Neural progenitor cell (in vitro differentiated cells): ENCODE results near the gene CA10. TPM values are rescaled to one million over a fixed set of nuclear protein-coding genes. Genes with fewer than 3 reads are reported as not detected.
A peak's percentile ranks its signal among the peaks of the same experiment; 100 is the strongest.

Experiments used
- DNase-seq: peaks from one replicate; pipeline ENCODE4 v3.0.0-alpha.2; 2016; ENCODE audit warnings: low spot score
- H2AFZ ChIP-seq: fragments of 200-600 bp; sonication (generic); replicated peaks from 2 replicates; pipeline ENCODE4 v1.6.1; 2016; ENCODE audit warnings: antibody characterized with exemption
- H3F3A ChIP-seq: fragments of 200-600 bp; sonication (generic); 2 replicates; pipeline ENCODE4 v1.6.1; 2016; ENCODE audit warnings: antibody characterized with exemption, low read depth
- H3K27ac ChIP-seq: fragments of 200-600 bp; sonication (generic); 2 replicates; pipeline ENCODE4 v1.5.1; 2016; ENCODE audit warnings: mild to moderate bottlenecking
- H3K27me3 ChIP-seq: fragments of 200-600 bp; sonication (generic); 2 replicates; pipeline ENCODE4 v1.6.1; 2016; ENCODE audit warnings: mild to moderate bottlenecking, moderate library complexity
- H3K36me3 ChIP-seq: fragments of 200-600 bp; sonication (generic); 2 replicates; pipeline ENCODE4 v1.5.1; 2016
- H3K4me1 ChIP-seq: fragments of 200-600 bp; sonication (generic); 2 replicates; pipeline ENCODE4 v1.6.1; 2016; ENCODE audit warnings: mixed run types
- H3K4me2 ChIP-seq: fragments of 200-600 bp; sonication (generic); 2 replicates; pipeline ENCODE4 v1.6.1; 2016
- H3K4me3 ChIP-seq: fragments of 200-600 bp; sonication (generic); 2 replicates; pipeline ENCODE4 v1.5.1; 2016
- H3K79me2 ChIP-seq: fragments of 200-600 bp; sonication (generic); 2 replicates; pipeline ENCODE4 v1.6.1; 2016; ENCODE audit warnings: low read depth
- H3K9ac ChIP-seq: fragments of 200-600 bp; sonication (generic); 2 replicates; pipeline ENCODE4 v1.6.1; 2016
- H3K9me3 ChIP-seq: fragments of 200-600 bp; sonication (generic); 2 replicates; pipeline ENCODE4 v1.5.1; 2016; ENCODE audit warnings: low read depth
- H4K20me1 ChIP-seq: fragments of 200-600 bp; sonication (generic); 2 replicates; pipeline ENCODE4 v1.6.1; 2016; ENCODE audit warnings: low read depth
- H3K27ac Mint-ChIP-seq: 3 replicates; pipeline ENCODE4 v1.8.0; 2021; ENCODE audit warnings: mixed read lengths
- H3K27me3 Mint-ChIP-seq: 2 replicates; pipeline ENCODE4 v1.8.0; 2022; ENCODE audit warnings: low read depth, mild to moderate bottlenecking, inconsistent platforms, moderate library complexity, mixed read lengths; ENCODE audit not compliant: insufficient read depth
- H3K36me3 Mint-ChIP-seq: 3 replicates; pipeline ENCODE4 v1.8.0; 2021; ENCODE audit warnings: mixed read lengths
- H3K4me1 Mint-ChIP-seq: 3 replicates; pipeline ENCODE4 v1.8.0; 2021; ENCODE audit warnings: mixed read lengths
- H3K4me3 Mint-ChIP-seq: 3 replicates; pipeline ENCODE4 v1.8.0; 2021; ENCODE audit warnings: mild to moderate bottlenecking, moderate library complexity, mixed read lengths
- H3K9me3 Mint-ChIP-seq: 3 replicates; pipeline ENCODE4 v1.8.0; 2020; ENCODE audit warnings: mixed read lengths
- CTCF ChIP-seq: fragments of 200-600 bp; sonication (generic); IDR thresholded peaks from 2 replicates; pipeline ENCODE4 v1.5.1; 2017; ENCODE audit warnings: antibody characterized with exemption, mild to moderate bottlenecking
- EZH2 ChIP-seq: fragments of 200-600 bp; sonication (generic); IDR thresholded peaks from 2 replicates; pipeline ENCODE4 v1.6.1; 2017; ENCODE audit warnings: antibody characterized with exemption, mild to moderate bottlenecking, moderate library complexity
- EZH2phosphoT487 ChIP-seq: fragments of 200-600 bp; sonication (generic); IDR thresholded peaks from 2 replicates; pipeline ENCODE4 v1.6.1; 2017; ENCODE audit warnings: antibody characterized with exemption
- total RNA-seq: library from RNA; depleted of rRNA; stranded (reverse); fragments of >200 nt; gene quantifications from 2 replicates; pipeline ENCODE4 v1.2.3, GENCODE V29; 2015; ENCODE audit warnings: low replicate concordance

The CA10 gene
- total RNA-seq, 1 donor from 2014 or later: 0.65 TPM

- peaks cover 2% of the 10 kb centered on the region for H3K27me3 Mint-ChIP-seq
- no peaks in the 10 kb centered on the region for H3K9me3 Mint-ChIP-seq
- no peaks in the 10 kb centered on the region for H3K36me3 Mint-ChIP-seq
Measured at GRCh38 chr17:51911237-51911636, 247.3 kb downstream of the CA10 start.

GRCh38 chr17:51909971-51910370, 248.5 kb downstream of the CA10 start:
- H3K27ac ChIP-seq: no peak overlapping the region
- H3K4me3 ChIP-seq: no peak overlapping the region
- Mint-ChIP-seq H3K4me3 (no peak overlapping the region), H3K36me3 (no peaks in the 10 kb centered on the region), H3K27ac (no peak overlapping the region), H3K27me3 (peaks cover 2% of the 10 kb centered on the region), H3K4me1 (peaks cover 3% of the 10 kb centered on the region), H3K9me3 (no peaks in the 10 kb centered on the region)
- no peaks in the 10 kb centered on the region for H3F3A ChIP-seq
- no peaks in the 10 kb centered on the region for H3K79me2 ChIP-seq
- H4K20me1 ChIP-seq: no peaks in the 10 kb centered on the region
- peaks cover 10% of the 10 kb centered on the region for H3K4me1 ChIP-seq
- no peak overlapping the region for H3K9ac ChIP-seq
- no peaks in the 10 kb centered on the region for H3K36me3 ChIP-seq
- H3K4me2 ChIP-seq: no peak overlapping the region
- DNase-seq: peak; percentile 16
- TF ChIP-seq EZH2 (no peak), EZH2phosphoT487 (no peak), CTCF (no peak)
- no peaks in the 10 kb centered on the region for H3K9me3 ChIP-seq
- H3K27me3 ChIP-seq: no peaks in the 10 kb centered on the region
- peak overlapping the region; percentile 34 for H2AFZ ChIP-seq

More at GRCh38 chr17:51911237-51911636, 247.3 kb downstream of the CA10 start:
- H3K4me1 Mint-ChIP-seq: peaks cover 3% of the 10 kb centered on the region
- no peak overlapping the region for H3K4me2 ChIP-seq
- H3K9me3 ChIP-seq: no peaks in the 10 kb centered on the region
- no peak overlapping the region for H2AFZ ChIP-seq
- H3K27ac Mint-ChIP-seq: no peak overlapping the region
- DNase-seq: no peak
- H3K4me3 ChIP-seq: no peak overlapping the region
- H3K36me3 ChIP-seq: no peaks in the 10 kb centered on the region
- no peak overlapping the region for H3K4me3 Mint-ChIP-seq
- no peaks in the 10 kb centered on the region for H4K20me1 ChIP-seq
- H3K27me3 ChIP-seq: no peaks in the 10 kb centered on the region
- no peak for TF ChIP-seq EZH2phosphoT487
- no peak for TF ChIP-seq CTCF
- no peak for TF ChIP-seq EZH2
- H3K4me1 ChIP-seq: peaks cover 10% of the 10 kb centered on the region
- no peaks in the 10 kb centered on the region for H3K79me2 ChIP-seq
- no peak overlapping the region for H3K9ac ChIP-seq
- H3K27ac ChIP-seq: no peak overlapping the region
- no peaks in the 10 kb centered on the region for H3F3A ChIP-seq

GRCh38 chr17:51908841-51909537, 249.5 kb downstream of the CA10 start:
- no peaks in the 10 kb centered on the region for H3K9me3 ChIP-seq
- Mint-ChIP-seq H3K36me3 (no peaks in the 10 kb centered on the region), H3K4me3 (no peak overlapping the region), H3K27ac (no peak overlapping the region), H3K9me3 (no peaks in the 10 kb centered on the region), H3K27me3 (peaks cover 2% of the 10 kb centered on the region), H3K4me1 (peaks cover 3% of the 10 kb centered on the region)
- no peak overlapping the region for H3K4me2 ChIP-seq
- TF ChIP-seq EZH2phosphoT487 (no peak), EZH2 (no peak)
- DNase-seq: no peak
- no peak overlapping the region for H3K27ac ChIP-seq
- H4K20me1 ChIP-seq: no peaks in the 10 kb centered on the region
- no peak overlapping the region for H2AFZ ChIP-seq
- H3K9ac ChIP-seq: no peak overlapping the region
- peaks cover 10% of the 10 kb centered on the region for H3K4me1 ChIP-seq
- no peaks in the 10 kb centered on the region for H3K79me2 ChIP-seq
- H3K4me3 ChIP-seq: no peak overlapping the region
- no peaks in the 10 kb centered on the region for H3K27me3 ChIP-seq
- H3K36me3 ChIP-seq: no peaks in the 10 kb centered on the region
- no peaks in the 10 kb centered on the region for H3F3A ChIP-seq

GRCh38 chr17:51907041-51907440, 251.5 kb downstream of the CA10 start:
- H3K36me3 Mint-ChIP-seq: no peaks in the 10 kb centered on the region
- Histone ChIP-seq H3K9me3 (no peaks in the 10 kb centered on the region), H3K27me3 (no peaks in the 10 kb centered on the region), H3K36me3 (no peaks in the 10 kb centered on the region), H3K4me3 (no peak overlapping the region), H3K27ac (no peak overlapping the region), H4K20me1 (no peaks in the 10 kb centered on the region), H3K79me2 (no peaks in the 10 kb centered on the region), H3K4me2 (no peak overlapping the region), H3K4me1 (peaks cover 10% of the 10 kb centered on the region), H3F3A (no peaks in the 10 kb centered on the region), H2AFZ (no peak overlapping the region), H3K9ac (no peak overlapping the region)
- no peak for TF ChIP-seq EZH2
- no peak for TF ChIP-seq EZH2phosphoT487
- TF ChIP-seq CTCF: no peak
- H3K9me3 Mint-ChIP-seq: no peaks in the 10 kb centered on the region
- H3K27me3 Mint-ChIP-seq: peaks cover 2% of the 10 kb centered on the region
- H3K4me3 Mint-ChIP-seq: no peak overlapping the region
- no peak for DNase-seq
- H3K27ac Mint-ChIP-seq: no peak overlapping the region
- H3K4me1 Mint-ChIP-seq: peaks cover 3% of the 10 kb centered on the region
